ENCODE measurements around the gene ALK. TPM values are rescaled to one million over a fixed set of nuclear protein-coding genes. Genes with fewer than 3 reads are reported as not detected.
A peak's percentile ranks its signal among the peaks of the same experiment; 100 is the strongest.

The ALK gene
- total and polyA plus RNA-seq, 10 of the 15 experiments (the other 5 are each of a cell fraction or from before 2014, with no cell fraction given): 0.11 TPM; not detected in 9

GRCh38 chr2:29841386-29842004, 79.9 kb downstream of the ALK start:
- H3K4me1 ChIP-seq (ENCODE audit: control insufficient read depth, insufficient read depth, low read length): no peaks in the 10 kb centered on the region
- CTCF ChIA-PET: interaction anchor here (0.6 to 5.7 kb wide), 5 partner anchors 90 to 534 kb away, joined by 3 to 26 read pairs (median 3); no protein-coding TSS in a partner anchor
- DNase-seq (ENCODE audit: low read depth, low spot score) (peak; percentile 7), ATAC-seq (peak; percentile 83), FAIRE-seq (peak; percentile 93)
- no peak overlapping the region for H3K27ac ChIP-seq (ENCODE audit: control insufficient read depth, insufficient read depth)
- H2AFZ ChIP-seq (ENCODE audit: control insufficient read depth, low read depth, low read length): no peak overlapping the region
- in situ Hi-C loops (cut with MboI) (loop anchor here (10.0 kb wide), 1 partner anchor 887 kb away; no protein-coding TSS in a partner anchor), intact Hi-C loops (cut with micrococcal nuclease; ENCODE audit: unreplicated experiment) (loop anchor here (2.0 to 5.0 kb wide), 3 partner anchors 199 to 884 kb away; no protein-coding TSS in a partner anchor)
- H3K4me2 ChIP-seq (ENCODE audit: control insufficient read depth, insufficient read depth): no peak overlapping the region
- H3K4me3 ChIP-seq: no peak overlapping the region
- RAD21 ChIA-PET (ENCODE audit: unreplicated experiment): interaction anchor here (0.6 to 1.4 kb wide), 4 partner anchors 50 to 530 kb away, joined by 3 read pairs; no protein-coding TSS in a partner anchor
- H4K20me1 ChIP-seq (ENCODE audit: control insufficient read depth, insufficient read depth): no peaks in the 10 kb centered on the region
- H3K9me3 ChIP-seq (replicated peaks; ENCODE audit: control insufficient read depth, insufficient read depth, low read length): no peaks in the 10 kb centered on the region
- no TSS peak for BruUV-seq (replicated peaks)
- H3K79me2 ChIP-seq (ENCODE audit: control insufficient read depth, insufficient read depth, low read length): no peaks in the 10 kb centered on the region
- 26% methylated on average over 6 of the region's 6 CpGs for WGBS (ENCODE audit: insufficient coverage, insufficient replicate concordance, low lambda C conversion rate, missing lambda C conversion rate)
- SMC1A ChIA-PET (ENCODE audit: uncharacterized antibody, unreplicated experiment): interaction anchor here (0.6 to 0.7 kb wide), 3 partner anchors 262 to 1807 kb away, joined by 3 to 5 read pairs (median 3); no protein-coding TSS in a partner anchor
- H3K36me3 ChIP-seq (ENCODE audit: control insufficient read depth in 2 of 2, insufficient read depth in 2 of 2, low read length in 1 of 2): no peaks in the 10 kb centered on the region
- no peaks in the 10 kb centered on the region; a peak in 1 of 4 replicates for H3K27me3 ChIP-seq (replicated peaks in 1 of 2; ENCODE audit: control insufficient read depth in 2 of 2, insufficient read depth in 2 of 2, low read length in 1 of 2)
- POLR2A ChIA-PET: interaction anchor here (0.6 kb wide), 1 partner anchor 24 kb away, joined by 5 read pairs; no protein-coding TSS in a partner anchor
- H3K9ac ChIP-seq (ENCODE audit: control insufficient read depth, insufficient read depth, low read length): no peak overlapping the region
- TF ChIP-seq CTCF (IDR thresholded peaks at IDR 0.05 in 2 of 3, conservative IDR thresholded peaks at IDR 0.05 in 1 of 3; ENCODE audit: control insufficient read depth in 2 of 3, extremely low read depth in 1 of 3, insufficient read depth in 1 of 3, low read depth in 3 of 3, low read length in 3 of 3) (peak; percentile 90 to 92 (median 90)), RB1 (IDR thresholded peaks at IDR 0.05; ENCODE audit: borderline replicate concordance) (no peak), RAD21 (IDR thresholded peaks at IDR 0.05; ENCODE audit: insufficient read depth, low read depth, low read length) (peak; percentile 81), TCF3 (IDR thresholded peaks at IDR 0.05; ENCODE audit: borderline replicate concordance, insufficient read depth, low read depth, low read length) (no peak), PAX5 (IDR thresholded peaks at IDR 0.05; ENCODE audit: borderline replicate concordance, low read depth, low read length) (no peak), HCFC1 (IDR thresholded peaks at IDR 0.05; ENCODE audit: low read length) (no peak), YY1 (IDR thresholded peaks at IDR 0.05; ENCODE audit: low read depth, low read length) (0 out of 2 replicates have a peak, but pooled peaks have one; percentile 34)
- TF ChIP-seq, protein P1, sequence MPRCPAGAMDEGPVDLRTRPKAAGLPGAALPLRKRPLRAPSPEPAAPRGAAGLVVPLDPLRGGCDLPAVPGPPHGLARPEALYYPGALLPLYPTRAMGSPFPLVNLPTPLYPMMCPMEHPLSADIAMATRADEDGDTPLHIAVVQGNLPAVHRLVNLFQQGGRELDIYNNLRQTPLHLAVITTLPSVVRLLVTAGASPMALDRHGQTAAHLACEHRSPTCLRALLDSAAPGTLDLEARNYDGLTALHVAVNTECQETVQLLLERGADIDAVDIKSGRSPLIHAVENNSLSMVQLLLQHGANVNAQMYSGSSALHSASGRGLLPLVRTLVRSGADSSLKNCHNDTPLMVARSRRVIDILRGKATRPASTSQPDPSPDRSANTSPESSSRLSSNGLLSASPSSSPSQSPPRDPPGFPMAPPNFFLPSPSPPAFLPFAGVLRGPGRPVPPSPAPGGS (IDR thresholded peaks at IDR 0.05; ENCODE audit: borderline replicate concordance, insufficient read depth, low read depth, low read length, poor library complexity, severe bottlenecking): no peak
- TF ChIP-seq, protein P2, sequence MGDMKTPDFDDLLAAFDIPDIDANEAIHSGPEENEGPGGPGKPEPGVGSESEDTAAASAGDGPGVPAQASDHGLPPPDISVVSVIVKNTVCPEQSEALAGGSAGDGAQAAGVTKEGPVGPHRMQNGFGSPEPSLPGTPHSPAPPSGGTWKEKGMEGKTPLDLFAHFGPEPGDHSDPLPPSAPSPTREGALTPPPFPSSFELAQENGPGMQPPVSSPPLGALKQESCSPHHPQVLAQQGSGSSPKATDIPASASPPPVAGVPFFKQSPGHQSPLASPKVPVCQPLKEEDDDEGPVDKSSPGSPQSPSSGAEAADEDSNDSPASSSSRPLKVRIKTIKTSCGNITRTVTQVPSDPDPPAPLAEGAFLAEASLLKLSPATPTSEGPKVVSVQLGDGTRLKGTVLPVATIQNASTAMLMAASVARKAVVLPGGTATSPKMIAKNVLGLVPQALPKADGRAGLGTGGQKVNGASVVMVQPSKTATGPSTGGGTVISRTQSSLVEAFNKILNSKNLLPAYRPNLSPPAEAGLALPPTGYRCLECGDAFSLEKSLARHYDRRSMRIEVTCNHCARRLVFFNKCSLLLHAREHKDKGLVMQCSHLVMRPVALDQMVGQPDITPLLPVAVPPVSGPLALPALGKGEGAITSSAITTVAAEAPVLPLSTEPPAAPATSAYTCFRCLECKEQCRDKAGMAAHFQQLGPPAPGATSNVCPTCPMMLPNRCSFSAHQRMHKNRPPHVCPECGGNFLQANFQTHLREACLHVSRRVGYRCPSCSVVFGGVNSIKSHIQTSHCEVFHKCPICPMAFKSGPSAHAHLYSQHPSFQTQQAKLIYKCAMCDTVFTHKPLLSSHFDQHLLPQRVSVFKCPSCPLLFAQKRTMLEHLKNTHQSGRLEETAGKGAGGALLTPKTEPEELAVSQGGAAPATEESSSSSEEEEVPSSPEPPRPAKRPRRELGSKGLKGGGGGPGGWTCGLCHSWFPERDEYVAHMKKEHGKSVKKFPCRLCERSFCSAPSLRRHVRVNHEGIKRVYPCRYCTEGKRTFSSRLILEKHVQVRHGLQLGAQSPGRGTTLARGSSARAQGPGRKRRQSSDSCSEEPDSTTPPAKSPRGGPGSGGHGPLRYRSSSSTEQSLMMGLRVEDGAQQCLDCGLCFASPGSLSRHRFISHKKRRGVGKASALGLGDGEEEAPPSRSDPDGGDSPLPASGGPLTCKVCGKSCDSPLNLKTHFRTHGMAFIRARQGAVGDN (IDR thresholded peaks at IDR 0.05): no peak
- TF ChIP-seq, protein P3, sequence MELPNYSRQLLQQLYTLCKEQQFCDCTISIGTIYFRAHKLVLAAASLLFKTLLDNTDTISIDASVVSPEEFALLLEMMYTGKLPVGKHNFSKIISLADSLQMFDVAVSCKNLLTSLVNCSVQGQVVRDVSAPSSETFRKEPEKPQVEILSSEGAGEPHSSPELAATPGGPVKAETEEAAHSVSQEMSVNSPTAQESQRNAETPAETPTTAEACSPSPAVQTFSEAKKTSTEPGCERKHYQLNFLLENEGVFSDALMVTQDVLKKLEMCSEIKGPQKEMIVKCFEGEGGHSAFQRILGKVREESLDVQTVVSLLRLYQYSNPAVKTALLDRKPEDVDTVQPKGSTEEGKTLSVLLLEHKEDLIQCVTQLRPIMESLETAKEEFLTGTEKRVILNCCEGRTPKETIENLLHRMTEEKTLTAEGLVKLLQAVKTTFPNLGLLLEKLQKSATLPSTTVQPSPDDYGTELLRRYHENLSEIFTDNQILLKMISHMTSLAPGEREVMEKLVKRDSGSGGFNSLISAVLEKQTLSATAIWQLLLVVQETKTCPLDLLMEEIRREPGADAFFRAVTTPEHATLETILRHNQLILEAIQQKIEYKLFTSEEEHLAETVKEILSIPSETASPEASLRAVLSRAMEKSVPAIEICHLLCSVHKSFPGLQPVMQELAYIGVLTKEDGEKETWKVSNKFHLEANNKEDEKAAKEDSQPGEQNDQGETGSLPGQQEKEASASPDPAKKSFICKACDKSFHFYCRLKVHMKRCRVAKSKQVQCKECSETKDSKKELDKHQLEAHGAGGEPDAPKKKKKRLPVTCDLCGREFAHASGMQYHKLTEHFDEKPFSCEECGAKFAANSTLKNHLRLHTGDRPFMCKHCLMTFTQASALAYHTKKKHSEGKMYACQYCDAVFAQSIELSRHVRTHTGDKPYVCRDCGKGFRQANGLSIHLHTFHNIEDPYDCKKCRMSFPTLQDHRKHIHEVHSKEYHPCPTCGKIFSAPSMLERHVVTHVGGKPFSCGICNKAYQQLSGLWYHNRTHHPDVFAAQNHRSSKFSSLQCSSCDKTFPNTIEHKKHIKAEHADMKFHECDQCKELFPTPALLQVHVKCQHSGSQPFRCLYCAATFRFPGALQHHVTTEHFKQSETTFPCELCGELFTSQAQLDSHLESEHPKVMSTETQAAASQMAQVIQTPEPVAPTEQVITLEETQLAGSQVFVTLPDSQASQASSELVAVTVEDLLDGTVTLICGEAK (IDR thresholded peaks at IDR 0.05; ENCODE audit: borderline replicate concordance): no peak

All from GM12878 (cell line).